HCT116 (cell line): ENCODE measurements around the gene DNLZ.

ENCODE experiments used
- CTCF ChIP-seq, 3 experiments: fragments of 200-600 bp in 1 of 3; sonication (generic) in 1 of 3; IDR thresholded peaks in 2 of 3; conservative IDR thresholded peaks in 1 of 3; 2 replicates each; pipeline ENCODE4 v1.5.1; 2012 to 2017; ENCODE audit warnings: low read depth in 2 of 3, low read length in 2 of 3, antibody characterized with exemption in 1 of 3, borderline replicate concordance in 1 of 3, control low read depth in 1 of 3, mild to moderate bottlenecking in 1 of 3, mixed read lengths in 1 of 3, mixed run types in 1 of 3, moderate library complexity in 1 of 3; ENCODE audit not compliant: insufficient read depth in 1 of 3
- EZH2 ChIP-seq: fragments of 200-600 bp; sonication (generic); IDR thresholded peaks from 2 replicates; pipeline ENCODE4 v1.6.1; 2017; ENCODE audit warnings: antibody characterized with exemption, mixed run types
- POLR2A ChIP-seq: IDR thresholded peaks from 2 replicates; pipeline ENCODE4 v1.7.0; 2011; ENCODE audit warnings: borderline replicate concordance; ENCODE audit not compliant: insufficient read depth, insufficient read length; ENCODE audit errors: extremely low read depth
- POLR2AphosphoS5 ChIP-seq: IDR thresholded peaks from 2 replicates; pipeline ENCODE4 v1.6.1; 2011; ENCODE audit warnings: mild to moderate bottlenecking, low read depth, low read length, moderate library complexity
- SIN3A ChIP-seq: IDR thresholded peaks from 2 replicates; pipeline ENCODE4 v1.6.1; 2012; ENCODE audit warnings: low read depth
- ZFX ChIP-seq: fragments of 450-650 bp; IDR thresholded peaks from 2 replicates; pipeline ENCODE4 v1.6.1; 2017

DNA sequence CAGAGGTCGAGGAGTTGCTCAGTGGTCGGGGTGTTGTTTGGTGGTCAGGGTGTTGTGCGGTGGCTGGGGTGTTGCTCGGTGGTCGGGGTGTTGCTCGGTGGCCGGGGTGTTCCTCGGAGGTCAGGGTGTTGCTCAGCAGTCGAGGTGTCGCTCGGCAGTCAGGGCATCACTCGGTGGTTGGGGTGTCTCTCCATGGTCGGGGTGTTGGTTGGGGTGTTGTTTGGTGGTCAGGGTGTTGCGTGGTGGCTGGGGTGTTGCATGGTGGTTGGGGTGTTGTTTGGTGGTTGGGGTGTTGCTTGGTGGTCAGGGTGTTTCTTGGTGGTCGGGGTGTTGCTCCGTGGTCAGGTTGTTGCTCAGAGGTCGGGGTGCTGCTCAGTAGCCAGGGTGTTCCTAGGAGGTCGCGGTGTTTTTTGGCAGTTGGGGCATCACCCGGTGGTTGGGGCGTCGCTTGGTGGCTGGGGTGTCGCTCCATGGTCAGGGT is 47.2 kb downstream of the DNLZ start:
- TF ChIP-seq ZFX (no peak), CTCF (IDR thresholded peaks at IDR 0.05 in 2 of 3, conservative IDR thresholded peaks at IDR 0.05 in 1 of 3; ENCODE audit: borderline replicate concordance in 1 of 3, insufficient read depth in 1 of 3, low read depth in 2 of 3, low read length in 2 of 3) (no peak), EZH2 (no peak), SIN3A (no peak), POLR2AphosphoS5 (no peak), POLR2A (no peak)
